H54 (cell line): ENCODE data around the gene RIPOR2.

Source experiments
- DNase-seq: peaks from one replicate; pipeline ENCODE4 v3.0.0; 2011; ENCODE audit warnings: low spot score, mixed read lengths; ENCODE audit not compliant: insufficient read length
- FAIRE-seq: peaks from 3 replicates; lab custom pipeline; 2011; peaks lifted over from hg19 to GRCh38; lab: Jason Lieb, UNC
- POLR2A ChIP-seq: IDR thresholded peaks from 2 replicates; pipeline ENCODE4 v1.6.1; 2011; ENCODE audit warnings: low read depth, mild to moderate bottlenecking, low read length

Gene RIPOR2

GRCh38 chr6:24809728-24810127 is 126.0 kb downstream of the RIPOR2 start:
- DNase-seq, result no peak
- no peak for FAIRE-seq
- TF ChIP-seq POLR2A, result no peak

GRCh38 chr6:24807584-24807983 is 128.2 kb downstream of the RIPOR2 start:
- FAIRE-seq, result no peak
- no peak for TF ChIP-seq POLR2A
- DNase-seq, result no peak

- FAIRE-seq (no peak), DNase-seq (no peak)
- TF ChIP-seq POLR2A, result no peak
Measured at GRCh38 chr6:24802271-24803059, 133.3 kb downstream of the RIPOR2 start.

GRCh38 chr6:24799541-24799915 is 136.2 kb downstream of the RIPOR2 start:
- no peak for TF ChIP-seq POLR2A
- DNase-seq (no peak), FAIRE-seq (no peak)

GRCh38 chr6:24798740-24799540 is 136.8 kb downstream of the RIPOR2 start, which contains the start of gene ARMH2:
TSS of gene ARMH2 (minus strand) at chr6:24798917. CDS start at chr6:24798857, 60 bp downstream.
- FAIRE-seq (no peak), DNase-seq (no peak)
- TF ChIP-seq POLR2A, result no peak

- no peak for TF ChIP-seq POLR2A
- FAIRE-seq, result no peak
- DNase-seq, result no peak
Measured at GRCh38 chr6:24797596-24798216, 138.1 kb downstream of the RIPOR2 start.

GRCh38 chr6:24796616-24797290 is 139.0 kb downstream of the RIPOR2 start:
- FAIRE-seq (no peak), DNase-seq (no peak)
- no peak for TF ChIP-seq POLR2A

- FAIRE-seq, result no peak
- TF ChIP-seq POLR2A, result no peak
- DNase-seq, result no peak
Measured at GRCh38 chr6:24795106-24795505, 140.7 kb downstream of the RIPOR2 start.

- no peak for FAIRE-seq
- no peak for TF ChIP-seq POLR2A
- no peak for DNase-seq
Measured at GRCh38 chr6:24788031-24788665, 147.6 kb downstream of the RIPOR2 start.

- FAIRE-seq, result no peak
- no peak for DNase-seq
- no peak for TF ChIP-seq POLR2A
Measured at GRCh38 chr6:24780206-24780605, 155.6 kb downstream of the RIPOR2 start.

- TF ChIP-seq POLR2A, result no peak
- FAIRE-seq (no peak), DNase-seq (no peak)
Measured at GRCh38 chr6:24779416-24780016, 156.2 kb downstream of the RIPOR2 start.

- FAIRE-seq (no peak), DNase-seq (no peak)
Measured at GRCh38 chr6:24778878-24779277, 156.9 kb downstream of the RIPOR2 start.

GRCh38 chr6:24778121-24778520 is 157.6 kb downstream of the RIPOR2 start:
- TF ChIP-seq POLR2A, result no peak
- DNase-seq (no peak), FAIRE-seq (no peak)

More at GRCh38 chr6:24778878-24779277, 156.9 kb downstream of the RIPOR2 start:
- TF ChIP-seq POLR2A, result no peak
